H1 (cell line): ENCODE measurements around the gene SLC12A7. TPM values are rescaled to one million over a fixed set of nuclear protein-coding genes. Genes with fewer than 3 reads are reported as not detected.
A peak's percentile ranks its signal among the peaks of the same experiment; 100 is the strongest.

ENCODE experiments used
- CTCF ChIA-PET: fragments of 300-600 bp; sonication (Branson Sonifier 250); formaldehyde crosslinking; loops from one replicate; lab custom pipeline; 2021; ENCODE audit not compliant: partially characterized antibody; lab: Charles Lee
- POLR2A ChIA-PET: fragments of 300-600 bp; sonication (Branson Sonifier 250); formaldehyde crosslinking; loops from one replicate; lab custom pipeline; 2021; ENCODE audit warnings: inconsistent platforms; ENCODE audit not compliant: partially characterized antibody; lab: Charles Lee
- DNase-seq, 2 experiments: peaks; one replicate each; pipeline versions ENCODE4 v3.0.0 to v3.0.0-alpha.2; 2010 to 2022; ENCODE audit warnings: low spot score in 2 of 2, low read depth in 1 of 2, mixed read lengths in 1 of 2
- FAIRE-seq: peaks from 2 replicates; lab custom pipeline; 2011; peaks lifted over from hg19 to GRCh38; lab: Jason Lieb, UNC
- H2AFZ ChIP-seq: 2 replicates; pipeline ENCODE4 v1.8.1; 2012; ENCODE audit warnings: low read length, inconsistent platforms
- H2AK5ac ChIP-seq: 2 replicates; pipeline ENCODE4 v1.6.1; 2013; ENCODE audit warnings: low read depth, low read length
- H2BK120ac ChIP-seq: replicated peaks from 2 replicates; pipeline ENCODE3; 2013; ENCODE audit warnings: low read depth, low read length, inconsistent platforms
- H2BK12ac ChIP-seq: 2 replicates; pipeline ENCODE4 v1.6.1; 2013; ENCODE audit warnings: low read depth, low read length
- H2BK15ac ChIP-seq: 2 replicates; pipeline ENCODE4 v1.6.1; 2013; ENCODE audit warnings: low read length
- H2BK20ac ChIP-seq: 2 replicates; pipeline ENCODE4 v1.6.1; 2013; ENCODE audit warnings: low read length
- H2BK5ac ChIP-seq: 2 replicates; pipeline ENCODE4 v1.6.1; 2013; ENCODE audit warnings: low read depth, low read length
- H3K14ac ChIP-seq: 2 replicates; pipeline ENCODE4 v1.6.1; 2013; ENCODE audit warnings: inconsistent platforms; ENCODE audit not compliant: insufficient read length
- H3K18ac ChIP-seq: 2 replicates; pipeline ENCODE4 v1.6.1; 2013; ENCODE audit warnings: low read length; ENCODE audit errors: extremely low read depth
- H3K23ac ChIP-seq: 2 replicates; pipeline ENCODE4 v1.6.1; 2013; ENCODE audit warnings: inconsistent platforms; ENCODE audit not compliant: insufficient read length
- H3K23me2 ChIP-seq: 2 replicates; pipeline ENCODE4 v1.6.1; 2013; ENCODE audit warnings: low read depth, low read length
- H3K27ac ChIP-seq: 2 replicates; pipeline ENCODE4 v1.6.1; 2011; ENCODE audit warnings: low read depth, low read length, inconsistent platforms
- H3K27me3 ChIP-seq, 4 experiments: replicated peaks in 1 of 4; 1 replicate in 1 of 4; 2 replicates in 3 of 4; pipeline versions ENCODE4 v1.6.1 to v1.8.1; 2011 to 2013; ENCODE audit warnings: low read length in 3 of 4, mild to moderate bottlenecking in 3 of 4, inconsistent platforms in 2 of 4, mixed read lengths in 2 of 4, moderate library complexity in 1 of 4; ENCODE audit not compliant: control insufficient read depth in 3 of 4, insufficient read depth in 3 of 4; ENCODE audit errors: extremely low read depth in 1 of 4
- H3K36me3 ChIP-seq, 4 experiments: 2 replicates each; pipeline versions ENCODE4 v1.6.1 to v1.8.1; 2011 to 2013; ENCODE audit warnings: mild to moderate bottlenecking in 4 of 4, low read length in 3 of 4, moderate library complexity in 2 of 4, control low read depth in 1 of 4, inconsistent platforms in 1 of 4; ENCODE audit not compliant: insufficient read depth in 4 of 4, control insufficient read depth in 2 of 4
- H3K4ac ChIP-seq: replicated peaks from 2 replicates; pipeline ENCODE3; 2013; ENCODE audit warnings: low read length, low read depth, mixed read lengths, inconsistent platforms; ENCODE audit not compliant: insufficient read length
- H3K4me1 ChIP-seq, 4 experiments: replicated peaks in 1 of 4; 1 replicate in 1 of 4; 2 replicates in 3 of 4; pipeline versions ENCODE4 v1.6.1 to v1.8.1; 2011 to 2013; ENCODE audit warnings: low read length in 3 of 4, inconsistent platforms in 2 of 4, mixed read lengths in 1 of 4; ENCODE audit not compliant: insufficient read depth in 4 of 4, control insufficient read depth in 3 of 4
- H3K4me2 ChIP-seq, 2 experiments: 2 replicates each; pipeline versions ENCODE4 v1.6.1 to v1.8.1; 2011 to 2013; ENCODE audit warnings: low read depth in 2 of 2, low read length in 2 of 2, control low read depth in 1 of 2, inconsistent platforms in 1 of 2, mild to moderate bottlenecking in 1 of 2; ENCODE audit not compliant: insufficient read depth in 1 of 2
- H3K4me3 ChIP-seq, 4 experiments: fragments of 200-600, 300-600 bp in 1 of 4; sonication (generic), shearing (Covaris generic), sonication (Bioruptor Twin) in 1 of 4; 2 replicates each; pipeline versions ENCODE4 v1.5.1 to v1.8.1; 2011 to 2016; ENCODE audit warnings: low read length in 4 of 4, low read depth in 3 of 4, control low read depth in 2 of 4, inconsistent platforms in 2 of 4, mild to moderate bottlenecking in 2 of 4, mixed read lengths in 1 of 4, moderate library complexity in 1 of 4; ENCODE audit not compliant: insufficient read depth in 2 of 4; ENCODE audit errors: extremely low read depth in 1 of 4
- H3K56ac ChIP-seq: replicated peaks from 2 replicates; pipeline ENCODE3; 2013; ENCODE audit warnings: low read depth, mild to moderate bottlenecking, mixed read lengths, low read length, inconsistent platforms; ENCODE audit not compliant: insufficient read length
- H3K79me1 ChIP-seq: 2 replicates; pipeline ENCODE4 v1.6.1; 2013; ENCODE audit warnings: low read depth, low read length, control low read depth
- H3K79me2 ChIP-seq, 2 experiments: 2 replicates each; pipeline versions ENCODE4 v1.6.1 to v1.8.1; 2012 to 2013; ENCODE audit warnings: low read length in 2 of 2, mild to moderate bottlenecking in 2 of 2, inconsistent platforms in 1 of 2; ENCODE audit not compliant: insufficient read depth in 2 of 2, control insufficient read depth in 1 of 2
- H3K9ac ChIP-seq, 4 experiments: replicated peaks in 1 of 4; 1 replicate in 1 of 4; 2 replicates in 3 of 4; pipeline versions ENCODE4 v1.6.1 to v1.8.1; 2011 to 2013; ENCODE audit warnings: low read depth in 3 of 4, low read length in 3 of 4, control low read depth in 2 of 4, mild to moderate bottlenecking in 2 of 4, moderate library complexity in 2 of 4, inconsistent platforms in 1 of 4; ENCODE audit errors: extremely low read depth in 1 of 4
- H3K9me3 ChIP-seq, 2 experiments: 2 replicates each; pipeline versions ENCODE4 v1.6.1 to v1.8.1; 2012 to 2013; ENCODE audit warnings: mild to moderate bottlenecking in 2 of 2, moderate library complexity in 2 of 2, control low read depth in 1 of 2, inconsistent platforms in 1 of 2, low read depth in 1 of 2, low read length in 1 of 2, mixed read lengths in 1 of 2; ENCODE audit not compliant: insufficient read depth in 2 of 2
- H4K20me1 ChIP-seq, 2 experiments: replicated peaks in 1 of 2; 2 replicates each; pipeline versions ENCODE3 to v1.8.1; 2011 to 2013; ENCODE audit warnings: inconsistent platforms in 2 of 2, low read length in 2 of 2, mild to moderate bottlenecking in 1 of 2; ENCODE audit not compliant: insufficient read depth in 2 of 2, control insufficient read depth in 1 of 2
- H4K5ac ChIP-seq: 2 replicates; pipeline ENCODE4 v1.6.1; 2013; ENCODE audit warnings: low read length, low read depth, mixed read lengths, inconsistent platforms; ENCODE audit not compliant: insufficient read length
- H4K8ac ChIP-seq: 2 replicates; pipeline ENCODE4 v1.8.0; 2013; ENCODE audit warnings: mild to moderate bottlenecking, moderate library complexity, low read length, inconsistent platforms; ENCODE audit not compliant: insufficient read depth; ENCODE audit errors: extremely low read depth
- H4K91ac ChIP-seq: replicated peaks from 2 replicates; pipeline ENCODE3; 2013; ENCODE audit warnings: low read length, mixed read lengths, inconsistent platforms; ENCODE audit not compliant: insufficient read length
- ASH2L ChIP-seq: fragments of 200-600, 300-600 bp; sonication (generic); IDR thresholded peaks from one replicate; pipeline ENCODE4 v1.7.1; 2017; ENCODE audit warnings: low read length
- CBX5 ChIP-seq: fragments of 300-800, 300-1000 bp; sonication (generic); IDR thresholded peaks from 2 replicates; pipeline ENCODE4 v1.7.1; 2016; ENCODE audit warnings: antibody characterized with exemption, low read length, low read depth
- CEBPB ChIP-seq: IDR thresholded peaks from 2 replicates; pipeline ENCODE4 v1.6.1; 2012; ENCODE audit warnings: low read depth, low read length
- FOSL1 ChIP-seq: IDR thresholded peaks from 2 replicates; pipeline ENCODE4 v1.6.1; 2011; ENCODE audit warnings: mild to moderate bottlenecking, low read depth, low read length, moderate library complexity; ENCODE audit not compliant: insufficient read depth
- NRF1 ChIP-seq: IDR thresholded peaks from 2 replicates; pipeline ENCODE4 v1.6.1; 2011; ENCODE audit warnings: mild to moderate bottlenecking, low read depth, low read length, improper control_type of control experiment
- PHF8 ChIP-seq: fragments of 200-600 bp; sonication (generic); conservative IDR thresholded peaks from 2 replicates; pipeline ENCODE4 v1.7.1; 2012; ENCODE audit warnings: low read depth, mild to moderate bottlenecking, inconsistent platforms, low read length, moderate library complexity
- RAD21 ChIP-seq, 2 experiments: IDR thresholded peaks in 1 of 2; conservative IDR thresholded peaks in 1 of 2; 2 replicates each; pipeline ENCODE4 v1.6.1; 2011; ENCODE audit warnings: low read depth in 2 of 2, low read length in 2 of 2, improper control_type of control experiment in 1 of 2, inconsistent platforms in 1 of 2, mild to moderate bottlenecking in 1 of 2, moderate library complexity in 1 of 2
- RXRA ChIP-seq: IDR thresholded peaks from 2 replicates; pipeline ENCODE4 v1.6.1; 2011; ENCODE audit warnings: low read depth, mild to moderate bottlenecking, low read length, moderate library complexity; ENCODE audit not compliant: insufficient read depth
- SIRT6 ChIP-seq: IDR thresholded peaks from one replicate; pipeline ENCODE4 v1.7.1; 2012; ENCODE audit warnings: low read length, inconsistent platforms
- SP4 ChIP-seq: IDR thresholded peaks from 2 replicates; pipeline ENCODE4 v1.6.1; 2012; ENCODE audit warnings: low read length, inconsistent platforms
- ZNF274 ChIP-seq: IDR thresholded peaks from 2 replicates; pipeline ENCODE4 v1.7.0; 2012; ENCODE audit warnings: low read length, borderline replicate concordance; ENCODE audit errors: extremely low read depth
- WGBS, 2 experiments: shearing (Covaris generic) in 1 of 2; methylation state at CpG; one replicate each; pipeline versions ENCODE4 v1.1.6 to v1.1.7; 2013 to 2015; ENCODE audit warnings: low lambda C conversion rate in 2 of 2, mixed read lengths in 2 of 2, inconsistent platforms in 1 of 2, low coverage in 1 of 2, missing lambda C conversion rate in 1 of 2; ENCODE audit not compliant: insufficient replicate concordance in 2 of 2, insufficient coverage in 1 of 2, insufficient read length in 1 of 2; ENCODE audit errors: extremely low coverage in 1 of 2, missing lambda C conversion rate in 1 of 2; 5-methylcytosine and 5-hydroxymethylcytosine counted together
- polyA plus RNA-seq, 7 experiments: library from polyadenylated mRNA; depleted of rRNA in 3 of 7; stranded (reverse) in 5 of 7; unstranded in 2 of 7; fragments of >200 nt in 5 of 7; fragments of 200-250 nt in 2 of 7; gene quantifications; 1 replicate in 5 of 7; 2 replicates in 1 of 7; 4 replicates in 1 of 7; pipeline versions ENCODE4 v1.2.1 to v1.2.3, GENCODE V29; 2011 to 2013; ENCODE audit warnings: missing spikeins in 2 of 7, mixed read lengths in 2 of 7
- total RNA-seq: library from RNA; stranded (reverse); fragmentation: NEBNext Ultra II Directional; extraction: Animal tissue kit (Norgen Biotek cat#: 25700); gene quantifications from 2 replicates; pipeline ENCODE4 v1.2.1, GENCODE V29; 2021

Gene SLC12A7
- total and polyA plus RNA-seq, 2 of the 8 experiments (the other 6 are each of a cell fraction or from before 2014, with no cell fraction given), result 23.5 to 39.7 TPM

DNA sequence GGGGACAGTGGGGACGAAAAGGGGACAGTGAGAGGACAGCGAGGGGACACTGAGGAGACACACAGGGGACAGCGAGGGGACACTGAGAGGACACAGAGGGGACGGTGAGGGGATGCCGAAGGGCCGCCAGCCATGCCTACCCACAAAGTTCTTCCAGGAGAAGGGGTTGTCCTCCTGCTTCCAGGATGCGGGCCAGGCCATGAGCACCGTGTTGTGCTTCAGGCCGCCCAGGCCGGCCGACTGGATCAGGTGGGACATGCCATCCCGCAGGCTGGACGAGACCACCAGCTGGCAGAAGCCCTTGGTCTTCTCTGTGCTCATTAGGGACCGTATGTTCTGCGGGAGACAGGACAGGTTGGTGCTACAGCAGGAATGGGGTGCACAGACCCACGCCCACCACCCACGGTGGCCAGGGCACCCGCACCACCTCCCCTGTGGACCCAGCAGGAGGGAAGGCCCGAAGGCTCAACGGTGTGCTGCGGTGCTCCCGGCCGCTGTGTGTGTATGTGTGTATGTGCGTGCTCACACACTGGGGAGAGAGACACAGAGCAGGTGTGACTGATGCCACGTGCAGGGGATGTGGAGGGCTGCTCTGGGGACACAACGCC is 46.6 kb downstream of the SLC12A7 start:
- H4K20me1 ChIP-seq, result peaks cover 3 to 12% of the 10 kb centered on the region in 2 experiments
- H3K4ac ChIP-seq, result no peak overlapping the region
- no peak overlapping the region for H3K4me3 ChIP-seq
- no peak overlapping the region for H2BK15ac ChIP-seq
- H3K27me3 ChIP-seq, result no peaks in the 10 kb centered on the region
- no peak overlapping the region for H4K91ac ChIP-seq
- no peak overlapping the region for H3K56ac ChIP-seq
- no peak overlapping the region for H2AK5ac ChIP-seq
- no peaks in the 10 kb centered on the region for H3K23me2 ChIP-seq
- no peak overlapping the region for H3K9ac ChIP-seq
- no peak overlapping the region for H4K5ac ChIP-seq
- H2BK5ac ChIP-seq, result 0 out of 2 replicates have a peak overlapping the region, but pooled peaks have one; percentile 35
- DNase-seq (no peak), FAIRE-seq (no peak)
- H3K4me1 ChIP-seq, result no peaks in the 10 kb centered on the region; a peak in 3 of 7 replicates
- no peak overlapping the region for H2BK20ac ChIP-seq
- peaks cover 0 to 6% of the 10 kb centered on the region in 2 experiments; a peak in 1 of 4 replicates for H3K79me2 ChIP-seq
- H2BK120ac ChIP-seq, result no peak overlapping the region
- TF ChIP-seq CEBPB (no peak), SIRT6 (no peak), RXRA (no peak), RAD21 (IDR thresholded peaks at IDR 0.05 in 1 of 2, conservative IDR thresholded peaks at IDR 0.05 in 1 of 2; ENCODE audit: low read depth in 2 of 2, low read length in 2 of 2) (no peak), ASH2L (no peak), PHF8 (no peak), SP4 (no peak), FOSL1 (no peak), CBX5 (no peak), NRF1 (no peak), ZNF274 (no peak)
- H2AFZ ChIP-seq, result no peak overlapping the region
- no peak overlapping the region for H3K18ac ChIP-seq
- H3K23ac ChIP-seq, result no peak overlapping the region
- H4K8ac ChIP-seq, result 0 out of 2 replicates have a peak overlapping the region, but pooled peaks have one; percentile 25
- no peaks in the 10 kb centered on the region for H3K9me3 ChIP-seq
- H3K14ac ChIP-seq, result no peak overlapping the region
- 90% methylated on average over 16 of the region's 26 CpGs; no CpG with 5 or more reads in 1 of the 2 experiments for WGBS, 2 experiments
- no peak overlapping the region for H2BK12ac ChIP-seq
- ChIA-PET POLR2A (no interaction called here), CTCF (interaction anchor here (0.7 kb wide), 1 partner anchor 12 kb away, joined by 4 read pairs; no protein-coding TSS in a partner anchor)
- peaks cover 0 to 24% (median 9%) of the 10 kb centered on the region in 4 experiments; a peak in 4 of 8 replicates for H3K36me3 ChIP-seq
- H3K27ac ChIP-seq, result no peak overlapping the region
- H3K4me2 ChIP-seq, result no peak overlapping the region
- H3K79me1 ChIP-seq, result peaks cover 7% of the 10 kb centered on the region
